ENCODE results near the gene C19orf81.

GRCh38 chr19:50624949-50625600 lies 24.2 kb upstream of the C19orf81 start:
- TF ChIP-seq CTCF (IDR thresholded peaks at IDR 0.05 in 4 of 5, conservative IDR thresholded peaks at IDR 0.05 in 1 of 5) (no peak), POLR2A (IDR thresholded peaks at IDR 0.05) (no peak)
